ENCODE data around the gene FASTKD3.

DNA sequence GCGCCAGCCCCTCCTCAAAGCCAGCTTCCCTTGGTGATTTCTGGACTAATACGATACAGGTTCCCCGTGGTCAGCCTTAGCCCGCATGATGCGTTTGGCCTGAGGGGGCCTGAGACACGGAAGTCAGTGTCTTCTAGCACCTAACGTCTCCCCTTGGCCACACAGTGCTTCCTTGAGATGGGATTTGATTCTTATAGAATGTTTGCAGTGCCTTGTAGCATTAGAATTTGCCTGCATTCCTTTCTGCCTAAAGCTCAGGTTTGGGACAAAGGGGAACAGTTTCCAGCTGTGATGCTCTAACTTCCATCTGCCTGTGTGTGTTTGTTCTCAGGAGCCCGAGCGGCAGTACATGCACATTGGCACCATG, 52.3 kb downstream of the FASTKD3 start:
- TF ChIP-seq, protein P1, sequence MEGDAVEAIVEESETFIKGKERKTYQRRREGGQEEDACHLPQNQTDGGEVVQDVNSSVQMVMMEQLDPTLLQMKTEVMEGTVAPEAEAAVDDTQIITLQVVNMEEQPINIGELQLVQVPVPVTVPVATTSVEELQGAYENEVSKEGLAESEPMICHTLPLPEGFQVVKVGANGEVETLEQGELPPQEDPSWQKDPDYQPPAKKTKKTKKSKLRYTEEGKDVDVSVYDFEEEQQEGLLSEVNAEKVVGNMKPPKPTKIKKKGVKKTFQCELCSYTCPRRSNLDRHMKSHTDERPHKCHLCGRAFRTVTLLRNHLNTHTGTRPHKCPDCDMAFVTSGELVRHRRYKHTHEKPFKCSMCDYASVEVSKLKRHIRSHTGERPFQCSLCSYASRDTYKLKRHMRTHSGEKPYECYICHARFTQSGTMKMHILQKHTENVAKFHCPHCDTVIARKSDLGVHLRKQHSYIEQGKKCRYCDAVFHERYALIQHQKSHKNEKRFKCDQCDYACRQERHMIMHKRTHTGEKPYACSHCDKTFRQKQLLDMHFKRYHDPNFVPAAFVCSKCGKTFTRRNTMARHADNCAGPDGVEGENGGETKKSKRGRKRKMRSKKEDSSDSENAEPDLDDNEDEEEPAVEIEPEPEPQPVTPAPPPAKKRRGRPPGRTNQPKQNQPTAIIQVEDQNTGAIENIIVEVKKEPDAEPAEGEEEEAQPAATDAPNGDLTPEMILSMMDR (IDR thresholded peaks at IDR 0.05), result peak; percentile 66
- TF ChIP-seq ZFX (IDR thresholded peaks at IDR 0.05; ENCODE audit: borderline replicate concordance), result no peak

Measured in 22Rv1 (cell line).